ENCODE measurements around the gene GMDS.

The GMDS gene

DNA sequence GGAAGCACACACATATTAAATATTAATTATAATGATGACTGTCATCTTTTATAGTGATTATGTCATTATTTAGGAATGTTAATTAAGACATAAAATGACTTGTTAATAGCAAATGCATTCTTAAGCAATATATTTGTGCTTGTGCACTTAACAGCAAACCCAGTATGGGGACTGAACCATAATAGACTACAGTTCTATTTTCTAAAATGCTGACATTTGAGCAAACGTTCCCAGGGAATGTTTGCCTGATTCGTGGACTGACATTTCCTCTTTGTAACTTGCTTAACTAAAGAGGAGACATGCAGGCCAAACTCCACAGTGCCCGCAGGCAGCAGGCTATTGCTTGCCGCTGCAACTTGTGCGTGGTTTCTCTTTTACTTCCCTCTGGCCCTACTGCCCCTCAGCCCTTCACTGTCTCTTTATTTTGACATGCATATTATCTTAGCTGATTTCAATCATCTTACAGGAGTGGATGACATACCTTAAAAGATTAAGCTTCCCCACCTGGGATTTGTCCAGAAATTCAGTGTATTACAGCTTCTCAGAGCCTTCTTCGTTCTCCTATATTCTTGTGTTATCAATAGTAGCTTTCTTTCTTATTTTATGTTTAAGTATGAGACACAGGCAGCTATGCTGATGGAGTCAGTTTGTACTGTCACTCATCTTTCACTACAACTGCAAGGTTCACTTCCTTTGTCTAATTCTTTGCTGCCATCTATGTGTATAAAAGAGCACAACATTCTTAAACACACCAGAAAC is 141.5 kb downstream of the GMDS start:
- in situ Hi-C loops (cut with MboI; ENCODE audit: low sequenced_read_pairs), result no loop called here

DNA sequence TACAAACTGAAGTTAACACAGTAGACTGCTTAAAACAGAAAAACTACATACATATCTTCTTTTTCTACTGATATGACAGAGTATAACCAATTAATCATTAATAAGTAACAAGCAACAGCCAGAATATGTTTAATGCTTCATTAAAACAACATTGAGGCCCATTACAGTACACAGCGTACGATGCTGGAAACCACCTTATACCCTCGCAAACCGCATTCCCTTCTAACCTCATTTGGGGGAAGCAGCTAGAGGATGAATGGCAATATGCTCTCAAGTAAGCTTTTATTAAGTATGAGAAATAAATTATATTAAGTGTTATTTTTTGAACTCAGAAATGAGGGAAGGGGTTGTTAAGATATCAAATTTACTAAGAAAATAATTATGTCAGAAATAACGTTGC is 142.4 kb downstream of the GMDS start:
- in situ Hi-C loops (cut with MboI; ENCODE audit: low sequenced_read_pairs), result no loop called here

DNA sequence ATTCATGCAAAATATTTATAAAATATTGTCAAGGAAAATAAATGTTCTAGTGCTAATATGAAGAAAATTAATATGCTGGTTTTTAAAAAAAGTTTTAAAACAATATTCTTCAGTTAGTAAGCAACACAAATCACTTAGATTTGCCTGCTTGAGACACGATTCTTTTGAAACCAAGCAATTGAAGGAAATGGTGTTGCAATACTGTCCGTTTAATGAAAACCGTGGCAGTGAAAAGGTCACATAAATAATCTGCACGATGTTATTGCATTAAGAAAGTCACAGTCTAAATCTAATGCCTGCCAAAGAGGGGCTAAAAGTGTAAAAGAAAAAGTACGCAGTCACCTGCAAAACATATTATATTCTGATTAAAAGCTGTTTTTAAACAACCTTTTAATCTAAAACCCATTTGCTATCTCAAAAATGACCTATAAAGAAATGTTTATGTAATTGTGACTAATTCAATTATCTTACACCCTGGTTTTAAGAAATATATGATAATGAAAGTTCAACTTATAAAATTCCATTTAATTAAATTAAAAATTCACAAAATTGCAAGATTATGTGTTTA is 143.0 kb downstream of the GMDS start:
- in situ Hi-C loops (cut with MboI; ENCODE audit: low sequenced_read_pairs), result no loop called here

- in situ Hi-C loops (cut with MboI; ENCODE audit: low sequenced_read_pairs), result no loop called here
These were observed 144.2 kb downstream of the GMDS start for GRCh38 chr6:2101213-2101612.

- in situ Hi-C loops (cut with MboI; ENCODE audit: low sequenced_read_pairs), result no loop called here
These were observed 145.5 kb downstream of the GMDS start for GRCh38 chr6:2099870-2100269.

- in situ Hi-C loops (cut with MboI; ENCODE audit: low sequenced_read_pairs), result no loop called here
These were observed 147.9 kb downstream of the GMDS start for GRCh38 chr6:2097464-2097863.

DNA sequence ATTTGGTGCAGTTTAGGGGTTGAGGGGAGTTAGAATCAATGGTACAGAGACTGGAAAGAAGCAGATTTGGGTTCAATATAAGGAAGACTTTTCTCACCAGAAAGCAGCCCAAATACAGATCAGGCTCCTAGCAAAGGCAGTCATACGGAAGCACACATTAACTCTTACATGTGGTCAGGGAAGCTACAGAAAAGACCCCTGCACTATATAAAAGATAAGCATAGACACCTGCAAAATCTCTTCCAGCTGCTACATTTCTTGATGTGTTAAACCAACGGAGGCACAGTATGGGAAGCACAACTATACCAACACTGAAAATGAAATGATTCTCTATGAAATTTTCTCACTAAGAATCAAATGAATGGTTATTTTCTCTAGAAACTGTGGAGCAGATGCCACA is 150.8 kb downstream of the GMDS start:
- in situ Hi-C loops (cut with MboI; ENCODE audit: low sequenced_read_pairs), result no loop called here

DNA sequence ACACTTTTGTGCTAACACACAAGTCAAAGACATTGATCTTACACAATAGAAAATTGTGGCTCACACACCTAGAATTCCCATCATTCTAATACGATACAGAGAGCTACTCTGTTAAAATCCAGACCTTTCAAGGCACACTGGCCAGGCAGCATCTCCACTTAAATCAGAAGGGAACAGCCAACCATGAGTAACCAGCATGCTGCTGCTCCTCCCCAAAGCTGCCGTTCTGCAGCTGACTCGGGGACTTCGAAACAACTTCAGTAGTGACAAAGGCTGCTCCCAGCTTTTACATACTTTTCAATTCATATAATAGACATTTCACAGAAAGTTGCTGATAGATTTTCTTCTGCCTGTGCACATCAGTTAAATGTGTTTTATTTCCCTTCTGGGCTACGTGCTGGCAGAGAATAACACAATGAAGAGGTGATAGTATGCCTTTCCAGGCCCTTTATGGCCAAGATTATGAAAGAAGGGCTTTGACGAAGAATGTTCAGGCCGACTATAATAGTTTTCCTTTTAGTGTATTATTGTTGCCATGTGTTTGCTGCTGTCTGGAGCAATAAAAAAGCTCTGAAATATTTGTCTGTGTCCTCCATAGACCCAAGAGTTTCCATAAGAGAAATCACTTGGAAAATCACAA is 159.0 kb downstream of the GMDS start:
- in situ Hi-C loops (cut with MboI; ENCODE audit: low sequenced_read_pairs), result no loop called here

DNA sequence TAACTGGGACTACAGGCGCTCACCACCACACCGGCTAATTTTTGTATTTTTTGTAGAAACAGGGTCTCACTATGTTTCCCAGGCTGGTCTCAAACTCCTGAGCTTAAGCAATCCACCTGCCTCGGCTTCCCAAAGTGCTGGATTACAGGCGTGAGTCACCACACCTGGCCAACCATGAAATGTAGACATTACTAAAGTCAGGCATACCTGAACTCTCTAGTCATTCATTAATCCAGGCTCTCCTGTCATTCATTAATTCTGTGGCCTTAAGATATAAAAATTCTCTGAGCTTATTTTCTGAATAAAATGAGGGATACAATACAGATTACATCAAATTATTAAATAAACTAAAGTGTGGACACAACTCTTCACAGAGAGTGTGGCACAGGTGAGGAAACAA is 159.7 kb downstream of the GMDS start:
- in situ Hi-C loops (cut with MboI; ENCODE audit: low sequenced_read_pairs), result no loop called here

GRCh38 chr6:2081155-2082138 is 164.0 kb downstream of the GMDS start:
- in situ Hi-C loops (cut with MboI; ENCODE audit: low sequenced_read_pairs), result no loop called here

- in situ Hi-C loops (cut with MboI; ENCODE audit: low sequenced_read_pairs), result no loop called here
These were observed 166.5 kb downstream of the GMDS start for GRCh38 chr6:2078888-2079287.

- in situ Hi-C loops (cut with MboI; ENCODE audit: low sequenced_read_pairs), result no loop called here
These were observed 167.6 kb downstream of the GMDS start for GRCh38 chr6:2077826-2078225.

DNA sequence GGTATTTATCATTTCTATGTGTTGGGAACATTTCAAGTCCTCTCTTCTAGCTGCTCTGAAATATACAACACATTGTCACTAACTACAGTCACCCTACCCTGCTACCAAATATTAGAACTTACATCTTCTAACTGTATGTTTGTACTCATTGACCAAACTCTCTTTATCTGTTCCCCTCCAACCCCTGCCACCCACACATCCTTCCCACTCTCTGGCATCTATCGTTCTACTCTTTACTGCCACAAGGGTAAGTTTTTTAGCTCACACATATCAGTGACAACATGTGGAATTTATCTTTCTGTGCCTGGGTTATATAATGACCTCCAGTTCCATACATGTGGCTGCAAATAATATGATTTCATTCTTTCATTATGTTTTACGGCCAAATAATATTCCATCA is 171.9 kb downstream of the GMDS start:
- in situ Hi-C loops (cut with MboI; ENCODE audit: low sequenced_read_pairs), result no loop called here

GRCh38 chr6:2072453-2072852 is 173.0 kb downstream of the GMDS start:
- in situ Hi-C loops (cut with MboI; ENCODE audit: low sequenced_read_pairs), result no loop called here

GRCh38 chr6:2063547-2063946 is 181.9 kb downstream of the GMDS start:
- in situ Hi-C loops (cut with MboI; ENCODE audit: low sequenced_read_pairs), result no loop called here

DNA sequence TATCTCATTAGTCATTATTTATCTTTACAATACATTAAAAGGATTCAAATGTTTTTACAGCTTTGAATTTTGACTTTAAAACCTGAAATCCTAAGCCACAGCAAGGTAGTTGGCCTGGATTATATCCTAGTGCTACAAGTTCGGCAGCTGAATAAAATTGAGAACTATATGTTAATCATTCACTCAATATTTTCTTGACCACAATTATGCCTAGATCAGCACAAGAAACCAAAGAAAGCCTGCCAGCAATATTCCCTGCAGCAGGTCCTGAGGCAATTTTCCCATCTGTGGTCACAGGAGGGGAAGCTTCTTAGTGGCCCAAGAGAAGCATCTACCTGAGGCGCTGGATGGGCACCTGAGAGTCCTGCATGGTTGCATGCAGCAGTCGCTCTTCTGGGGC is 183.5 kb downstream of the GMDS start:
- in situ Hi-C loops (cut with MboI; ENCODE audit: low sequenced_read_pairs), result no loop called here

- in situ Hi-C loops (cut with MboI; ENCODE audit: low sequenced_read_pairs), result no loop called here
These were observed 189.5 kb downstream of the GMDS start for GRCh38 chr6:2055911-2056310.

- in situ Hi-C loops (cut with MboI; ENCODE audit: low sequenced_read_pairs), result no loop called here
These were observed 190.3 kb downstream of the GMDS start for GRCh38 chr6:2055143-2055542.

DNA sequence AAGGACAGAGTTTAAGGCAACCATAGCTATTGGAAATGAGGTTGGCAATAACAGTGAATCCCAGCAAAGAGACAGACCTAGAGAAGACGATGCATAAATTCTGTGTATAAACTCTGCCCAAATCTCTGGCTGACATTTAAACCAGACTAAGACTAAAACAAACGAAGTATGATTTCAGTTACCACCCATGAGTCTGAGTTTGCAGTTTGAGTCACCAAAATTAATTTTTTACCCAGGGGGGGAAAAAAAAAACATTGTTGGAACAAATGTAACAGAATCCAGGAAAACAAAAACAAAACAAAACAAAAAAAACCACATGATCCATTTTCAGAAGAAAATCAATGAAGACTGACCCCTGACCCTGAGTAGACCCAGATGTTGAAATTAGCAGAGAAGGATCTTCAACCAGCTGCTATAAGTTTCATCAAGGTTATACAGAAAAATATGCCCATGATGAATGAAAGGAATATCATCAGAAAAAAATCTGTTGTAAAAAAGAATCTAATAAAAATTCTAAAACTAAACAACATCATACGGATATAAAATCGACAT is 190.8 kb downstream of the GMDS start:
- in situ Hi-C loops (cut with MboI; ENCODE audit: low sequenced_read_pairs), result no loop called here

- in situ Hi-C loops (cut with MboI; ENCODE audit: low sequenced_read_pairs), result no loop called here
These were observed 191.7 kb downstream of the GMDS start for GRCh38 chr6:2053691-2054090.

GRCh38 chr6:2047855-2048254 is 197.6 kb downstream of the GMDS start:
- in situ Hi-C loops (cut with MboI; ENCODE audit: low sequenced_read_pairs), result no loop called here
